ENCODE data around the gene ATXN1.
A peak's percentile ranks its signal among the peaks of the same experiment; 100 is the strongest.

Gene ATXN1

DNA sequence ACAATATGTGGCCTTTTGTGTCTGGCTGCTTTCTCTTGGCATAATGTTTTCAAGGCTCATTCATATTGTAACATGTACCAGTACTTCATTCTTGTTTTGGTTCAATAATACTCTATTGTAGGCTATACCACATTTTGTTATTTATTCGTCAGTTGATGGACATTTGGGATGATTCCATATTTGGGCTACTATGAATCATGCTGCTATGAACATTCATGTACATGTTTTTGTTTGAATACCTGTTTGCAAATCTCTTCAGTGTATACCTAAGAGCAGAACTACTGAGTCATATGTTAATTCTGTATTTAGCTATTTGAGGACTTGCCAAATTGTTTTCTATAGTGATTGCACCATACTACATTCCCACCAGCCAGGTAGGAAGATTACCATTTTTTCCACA, 263.0 kb downstream of the ATXN1 start:
- no peak for DNase-seq (ENCODE audit: low read depth)

DNA sequence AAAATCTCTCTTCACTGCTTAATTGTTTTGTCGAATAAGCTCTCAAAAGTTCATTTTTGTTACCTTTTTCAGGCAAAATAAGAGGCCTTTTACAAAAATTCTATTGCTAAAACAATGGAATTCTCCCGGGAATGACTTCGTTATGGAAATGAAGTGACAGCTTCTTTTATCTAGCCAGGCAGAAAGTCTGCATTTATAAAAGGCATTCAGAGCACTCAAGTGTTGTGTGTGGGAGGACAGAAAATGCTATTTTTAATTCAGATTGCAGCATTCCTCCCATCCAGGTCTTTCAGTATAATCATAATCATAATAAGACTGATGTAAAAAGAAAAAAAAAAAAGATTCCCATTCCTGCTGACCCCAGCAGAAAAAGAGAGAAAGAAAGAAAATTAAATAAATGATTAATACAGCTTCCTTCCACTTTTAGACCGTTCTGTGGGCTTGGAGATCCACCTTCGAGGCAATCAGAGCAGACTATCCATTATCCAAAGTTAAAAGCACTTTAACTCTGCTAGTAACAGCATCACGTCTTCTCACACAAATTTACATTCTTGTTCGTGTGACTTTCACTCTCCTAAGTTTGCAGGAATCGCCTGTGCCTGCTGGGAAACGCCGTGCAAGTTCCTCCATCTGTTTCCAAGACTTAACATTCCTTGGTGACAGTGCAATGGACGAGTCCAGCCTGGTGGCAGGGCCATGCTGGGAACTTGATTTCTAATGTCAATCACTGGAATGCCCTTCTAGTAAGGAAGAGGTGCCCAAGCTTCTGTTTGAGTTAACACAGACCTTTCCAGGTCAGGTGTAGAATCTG, 264.1 kb downstream of the ATXN1 start:
- no peak for DNase-seq (ENCODE audit: low read depth)

DNA sequence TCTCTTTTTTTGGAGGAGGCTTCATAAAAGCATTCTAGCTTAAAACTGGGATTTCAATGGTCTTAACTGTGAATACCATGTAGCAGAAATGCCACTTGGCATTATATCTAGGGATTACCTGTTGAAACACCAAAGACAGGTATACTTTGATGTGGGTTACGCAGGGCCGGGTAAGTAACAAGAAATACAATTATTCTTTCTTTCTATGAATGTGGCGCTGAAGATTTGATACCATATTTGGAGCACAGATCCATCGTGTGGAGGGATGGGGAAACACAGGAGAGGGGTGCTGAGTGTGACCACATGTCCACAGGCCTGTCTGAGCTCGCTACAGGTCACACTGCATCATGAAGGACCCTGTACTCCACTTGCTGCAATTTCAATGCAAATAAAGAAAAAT, 265.1 kb downstream of the ATXN1 start:
- no peak for DNase-seq (ENCODE audit: low read depth)

DNA sequence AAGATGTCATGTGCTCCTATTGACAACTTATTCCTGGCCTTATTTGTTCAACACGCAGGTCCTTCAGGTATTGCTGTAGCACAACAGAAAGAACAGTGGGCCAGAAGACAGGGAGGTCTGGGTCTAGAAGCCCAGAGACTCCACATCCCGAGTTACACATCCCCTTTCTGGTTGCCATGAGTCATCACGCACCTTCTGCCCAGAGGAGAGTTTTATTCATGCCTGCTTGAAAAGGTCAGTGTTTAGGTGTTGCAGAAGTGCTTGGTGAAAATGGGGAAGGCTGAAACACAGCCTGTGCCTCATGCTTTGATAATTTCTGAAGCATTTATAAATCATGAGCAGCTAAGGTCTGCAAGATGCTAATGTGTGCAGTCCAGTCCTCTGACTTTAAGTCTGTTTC, 266.5 kb downstream of the ATXN1 start:
- DNase-seq (ENCODE audit: low read depth), result no peak

DNA sequence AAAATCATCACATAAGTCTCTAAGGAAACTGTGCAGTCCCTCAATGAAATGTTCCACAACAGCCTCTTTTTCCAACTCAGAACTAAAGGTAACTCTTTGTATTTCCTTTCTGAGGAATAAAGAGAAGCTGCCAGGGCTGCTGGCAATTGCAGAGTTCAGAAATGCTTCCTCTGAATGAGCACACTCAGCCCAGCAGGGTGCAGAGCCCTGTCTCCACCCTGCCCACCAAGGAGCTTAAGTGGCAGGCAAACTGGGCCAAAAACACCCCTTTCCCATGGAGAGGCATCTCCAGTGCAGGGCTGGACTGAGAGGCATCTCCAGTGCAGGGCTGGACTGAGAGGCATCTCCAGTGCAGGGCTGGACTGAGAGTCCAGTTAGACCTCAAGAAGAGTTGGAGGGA, 267.5 kb downstream of the ATXN1 start:
- no peak for DNase-seq (ENCODE audit: low read depth)

DNA sequence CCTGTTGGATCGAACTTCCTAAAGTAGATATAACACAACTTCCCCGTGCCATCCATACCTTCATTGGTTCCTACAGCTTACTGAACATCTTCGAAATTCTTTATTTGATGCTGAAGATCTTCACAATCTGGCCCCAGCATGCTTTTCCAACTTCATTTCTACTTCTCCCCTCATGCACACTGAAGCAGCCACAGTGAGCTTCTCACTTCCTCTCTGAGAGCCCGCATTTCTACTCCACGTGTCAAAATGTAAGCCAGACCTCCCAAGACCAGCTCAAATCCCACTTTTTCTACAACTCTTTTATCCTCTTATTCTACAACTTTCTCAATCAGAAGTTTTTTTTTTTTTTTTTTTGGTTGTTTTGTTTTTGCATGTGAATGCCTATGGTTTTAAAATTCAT, 268.1 kb downstream of the ATXN1 start:
- no peak for DNase-seq (ENCODE audit: low read depth)

DNA sequence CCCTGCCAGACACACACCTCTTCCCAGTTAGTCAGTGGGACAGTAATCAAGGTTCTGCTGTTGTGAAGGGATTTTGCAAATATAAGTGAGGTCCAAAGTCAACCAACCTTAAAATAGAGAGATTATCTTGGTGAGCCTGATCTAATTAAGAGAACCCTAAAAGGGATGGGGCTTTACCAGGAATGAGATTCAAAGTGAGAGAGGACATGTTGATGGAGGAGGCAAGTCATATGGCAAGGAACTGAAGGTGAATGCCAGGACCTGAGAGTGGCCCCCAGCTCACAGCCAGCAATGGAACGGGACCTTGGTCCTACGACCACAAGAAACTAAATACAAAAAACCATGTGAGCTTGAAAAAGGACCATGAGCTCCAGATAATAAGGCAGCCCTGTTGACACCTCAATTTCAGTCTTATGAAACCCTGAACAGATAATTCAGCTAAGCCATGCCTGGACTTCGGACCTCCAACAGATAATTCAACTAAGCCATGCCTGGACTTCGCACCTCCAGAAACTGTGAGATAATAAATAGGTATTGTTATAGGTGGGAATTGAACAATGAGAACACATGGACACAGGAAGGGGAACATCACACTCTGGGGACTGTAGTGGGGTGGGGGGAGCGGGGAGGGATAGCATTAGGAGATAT, 269.5 kb downstream of the ATXN1 start:
- no peak for DNase-seq (ENCODE audit: low read depth)

DNA sequence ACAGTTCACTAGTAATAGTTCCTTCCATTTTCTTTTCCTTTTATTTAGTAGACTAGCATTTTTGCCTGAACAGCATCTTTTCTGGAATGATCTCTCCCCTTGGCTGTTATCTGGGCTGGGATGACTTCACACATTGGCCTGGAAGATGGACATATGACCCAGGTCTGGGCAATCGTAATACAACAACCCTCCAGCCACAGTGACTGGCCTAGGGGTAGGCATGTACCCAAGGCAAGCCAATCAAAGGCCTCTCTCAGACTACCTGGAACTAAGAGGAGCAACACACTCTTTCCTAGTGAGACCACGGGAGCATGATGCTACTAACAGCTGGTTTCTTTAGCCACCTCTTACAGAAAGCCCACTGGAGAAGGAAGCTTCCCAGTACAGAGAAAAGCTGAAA, 270.6 kb downstream of the ATXN1 start:
- DNase-seq (ENCODE audit: low read depth), result no peak

DNA sequence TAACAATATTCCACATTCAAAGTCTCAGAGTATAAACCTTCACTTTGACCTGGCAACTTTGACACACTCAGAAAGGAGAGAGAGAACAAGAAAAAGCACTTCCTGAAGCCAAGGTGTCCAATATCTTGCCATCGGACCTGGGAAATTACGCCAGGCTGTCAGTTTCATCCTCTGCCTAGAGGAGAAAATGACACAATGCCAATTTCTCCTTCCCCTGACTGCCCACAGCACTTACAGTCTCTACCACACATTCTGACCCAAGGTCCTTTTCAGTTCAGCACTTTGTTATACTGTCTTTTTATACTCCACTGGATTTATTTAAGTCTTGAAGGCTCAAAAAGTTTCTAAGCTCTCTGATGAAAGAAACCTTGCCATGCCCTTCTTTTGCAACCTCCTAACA, 272.4 kb downstream of the ATXN1 start:
- DNase-seq (ENCODE audit: low read depth), result no peak

DNA sequence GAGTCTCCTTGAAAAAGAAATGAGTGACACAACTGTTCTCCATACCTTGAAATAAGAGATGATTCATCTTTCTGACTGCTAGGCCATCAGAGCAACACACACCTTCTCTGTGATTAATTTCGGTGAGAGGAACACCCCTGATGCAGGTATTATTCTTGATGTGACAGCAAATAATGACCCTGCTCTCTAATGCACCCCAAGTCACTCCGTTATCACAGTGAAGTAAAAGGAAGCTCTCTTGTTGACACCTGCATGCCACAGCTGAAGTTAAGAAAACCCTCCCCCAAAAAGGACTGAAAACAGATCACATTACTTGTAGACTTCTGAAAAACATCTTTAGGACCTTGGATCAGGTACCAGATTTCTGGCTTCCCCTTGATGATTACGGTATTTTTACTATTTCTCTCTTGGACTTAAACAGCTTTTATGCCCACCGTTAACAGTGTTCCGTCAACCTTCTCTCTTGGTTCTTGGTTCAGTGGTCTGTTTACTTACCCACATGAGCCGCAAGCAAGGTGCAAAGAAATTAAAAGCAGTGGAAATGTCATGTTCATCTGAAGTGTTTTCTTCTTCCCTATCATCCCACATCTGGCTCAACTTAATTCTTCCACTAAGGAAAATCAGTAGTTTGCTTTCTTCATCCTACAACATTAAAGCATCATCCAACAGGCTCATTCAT, 273.1 kb downstream of the ATXN1 start:
- DNase-seq (ENCODE audit: low read depth), result no peak

DNA sequence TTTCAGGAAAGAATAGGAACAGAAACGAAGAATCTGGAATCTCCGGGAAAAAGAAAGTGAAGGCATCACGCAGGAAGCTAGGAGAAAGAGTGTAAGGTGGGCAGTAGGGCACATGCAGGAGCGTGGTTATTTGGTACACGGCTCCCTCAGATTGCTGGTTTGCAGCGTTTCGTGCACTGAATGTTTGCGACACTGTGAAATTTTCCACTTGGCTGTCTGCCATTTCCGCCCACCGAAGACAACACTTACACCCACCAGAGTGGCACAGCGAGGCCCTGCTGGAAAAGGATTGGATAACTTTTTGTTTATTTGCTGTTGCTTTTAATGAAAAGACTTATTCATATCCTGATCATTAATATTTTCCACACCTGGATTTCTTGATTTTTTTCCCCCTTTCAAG, 274.6 kb downstream of the ATXN1 start:
- DNase-seq (ENCODE audit: low read depth), result peak; percentile 51

DNA sequence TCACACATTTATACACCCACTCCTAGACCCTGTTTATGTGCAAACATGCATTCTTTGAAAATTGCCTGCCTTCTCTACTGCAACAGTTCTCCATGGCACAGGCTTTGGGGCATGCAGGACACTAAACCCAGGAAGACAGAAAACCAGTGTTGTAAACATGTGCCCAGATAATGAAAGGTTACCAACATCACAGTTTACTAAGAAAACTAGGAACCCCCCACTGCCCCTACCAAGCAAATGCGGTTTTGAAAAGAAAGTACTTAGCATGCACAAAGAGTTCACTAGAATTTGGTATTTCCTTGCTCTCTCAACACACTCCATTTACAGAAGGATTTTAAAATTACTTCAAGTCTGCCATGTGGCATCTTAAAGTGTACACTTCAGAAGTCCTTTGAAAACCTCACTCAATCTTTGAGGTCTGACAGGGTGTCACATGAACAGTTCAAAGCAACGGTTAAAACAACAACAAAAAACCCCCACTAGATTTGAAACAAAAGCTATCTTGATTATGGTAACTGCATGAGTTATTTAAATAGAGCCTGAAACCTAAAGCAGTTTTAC, 277.9 kb downstream of the ATXN1 start:
- DNase-seq (ENCODE audit: low read depth), result no peak

DNA sequence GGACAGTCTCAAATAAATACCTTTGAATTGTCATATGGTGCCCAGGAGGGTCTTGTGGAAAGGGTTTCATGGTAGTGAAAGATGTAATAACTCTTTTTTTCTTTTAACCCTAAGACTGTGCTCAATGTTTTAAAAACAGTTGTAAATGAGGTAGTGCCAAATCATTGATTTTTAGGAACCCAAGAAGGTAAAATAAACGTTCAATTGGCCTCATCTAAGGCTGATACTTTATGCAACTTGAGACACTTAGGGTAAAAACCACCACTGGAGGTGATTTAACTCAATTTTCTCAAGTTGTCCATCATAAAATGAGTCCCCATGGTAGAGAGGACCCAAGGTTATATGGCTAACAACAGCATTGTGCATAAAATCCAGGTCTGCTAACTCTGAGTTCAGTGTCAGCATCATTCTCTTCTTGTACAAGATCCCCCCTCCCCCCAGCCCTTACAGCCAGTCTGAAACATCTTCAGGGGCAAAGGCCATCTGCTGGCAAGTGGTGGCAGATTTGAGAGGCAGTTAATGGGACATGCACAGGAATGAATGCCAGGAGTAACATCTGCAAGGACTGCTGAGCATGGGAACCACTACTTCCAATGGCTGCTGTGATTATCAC, 278.5 kb downstream of the ATXN1 start:
- DNase-seq (ENCODE audit: low read depth), result no peak

DNA sequence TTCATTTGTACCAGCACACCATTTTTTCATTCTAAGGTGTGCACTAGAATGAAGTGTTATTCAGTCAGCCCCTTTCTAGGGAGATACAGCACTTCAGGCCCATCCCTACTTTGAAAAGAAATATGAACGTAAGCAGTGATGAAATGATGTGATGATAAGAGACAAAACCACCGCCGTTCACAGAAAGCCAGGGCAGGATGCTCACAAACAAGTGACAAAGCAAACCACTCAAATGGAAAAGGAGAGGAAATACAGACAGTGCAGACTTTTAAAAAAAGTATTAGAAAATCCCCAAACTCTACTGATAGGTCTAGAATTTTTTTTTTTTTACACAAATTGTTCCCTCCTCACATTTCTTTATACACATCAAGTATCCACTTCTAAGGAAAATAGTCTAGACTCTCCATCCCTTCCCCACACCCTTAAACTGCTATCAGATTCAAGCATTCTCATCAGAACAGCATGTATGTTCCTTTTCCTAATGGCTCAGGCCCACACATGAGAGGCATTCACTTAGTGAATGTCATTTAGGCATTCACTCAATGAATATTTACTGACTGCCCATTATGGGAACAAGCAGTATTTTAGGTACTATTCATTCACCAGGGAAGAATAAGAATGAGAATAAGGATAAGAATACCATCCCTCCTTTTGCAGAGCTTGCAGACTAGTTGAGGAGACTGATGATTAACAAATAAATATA, 279.4 kb downstream of the ATXN1 start:
- DNase-seq (ENCODE audit: low read depth), result peak; percentile 17

DNA sequence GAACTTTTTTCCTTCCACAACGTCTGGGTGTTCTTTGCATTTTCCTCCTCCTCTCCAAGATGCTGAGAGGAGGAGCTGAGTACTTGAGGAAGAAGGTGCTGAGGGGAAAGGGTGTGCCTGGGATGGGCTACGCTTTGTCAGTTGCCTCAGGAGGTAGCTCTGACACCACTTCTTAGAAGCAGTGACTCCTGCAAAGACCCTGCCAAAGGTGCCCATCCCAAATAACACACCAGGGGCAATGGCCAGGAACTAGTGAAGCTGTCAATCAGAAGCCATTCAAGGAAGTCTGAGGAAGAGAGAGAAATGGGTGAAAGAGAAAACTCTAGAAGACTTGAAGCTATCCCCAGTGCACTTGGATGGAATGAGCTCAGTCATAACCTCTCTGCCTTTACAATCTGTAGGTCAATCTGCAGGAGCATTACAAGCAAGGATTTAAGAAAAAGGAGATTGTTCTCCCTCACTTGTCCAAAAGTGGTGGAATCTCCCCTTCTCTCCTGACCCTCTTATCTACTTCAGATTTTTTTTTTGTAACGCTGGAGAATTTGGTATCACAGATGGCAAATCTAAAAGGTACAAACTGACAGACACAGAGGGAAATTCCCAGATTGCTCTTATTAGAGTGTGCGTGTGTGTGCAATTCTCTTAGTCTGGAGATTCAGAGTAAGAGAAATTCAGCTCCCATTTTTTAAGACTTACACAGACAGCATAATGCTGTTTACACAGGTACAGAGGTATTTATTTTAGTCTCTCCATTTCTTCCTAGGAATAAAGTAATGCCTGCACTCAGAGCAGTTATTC, 280.3 kb downstream of the ATXN1 start:
- DNase-seq (ENCODE audit: low read depth), result no peak

DNA sequence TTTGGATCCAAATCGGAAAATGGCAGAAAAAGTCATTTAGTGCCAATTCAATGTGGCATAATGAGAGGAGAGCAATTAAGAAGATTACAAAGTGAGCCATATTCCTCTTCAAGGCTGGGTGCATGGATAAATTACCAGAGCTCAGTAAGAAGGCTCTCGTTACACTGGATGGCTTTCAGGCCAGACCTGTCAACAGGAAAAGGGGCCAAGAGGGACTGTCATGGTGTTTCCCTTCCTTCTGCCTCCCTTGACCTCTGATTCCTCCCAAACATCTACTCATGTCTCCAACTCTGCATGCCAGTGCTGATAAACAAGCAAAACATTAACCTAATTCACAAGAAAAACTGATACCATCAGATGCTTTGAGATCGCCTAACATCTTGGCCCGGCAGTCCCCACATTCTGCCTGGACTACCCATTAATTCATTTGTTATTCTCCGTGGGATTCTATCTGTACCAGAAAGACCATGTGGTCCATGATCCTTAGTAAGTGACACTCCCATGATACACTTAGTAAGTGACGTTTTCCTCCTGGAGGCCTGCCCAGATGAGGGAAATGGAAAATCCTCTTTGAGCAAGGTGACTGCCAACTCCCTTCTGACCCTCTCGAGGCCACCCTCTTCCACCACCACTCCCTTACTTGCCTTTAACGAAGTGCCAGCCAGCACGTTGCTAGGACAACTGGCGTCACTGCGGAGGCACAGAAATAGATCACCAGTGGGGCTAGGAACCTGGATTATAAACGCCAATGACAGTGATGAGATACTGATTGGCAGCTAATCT, 283.7 kb downstream of the ATXN1 start:
- no peak for DNase-seq (ENCODE audit: low read depth)

DNA sequence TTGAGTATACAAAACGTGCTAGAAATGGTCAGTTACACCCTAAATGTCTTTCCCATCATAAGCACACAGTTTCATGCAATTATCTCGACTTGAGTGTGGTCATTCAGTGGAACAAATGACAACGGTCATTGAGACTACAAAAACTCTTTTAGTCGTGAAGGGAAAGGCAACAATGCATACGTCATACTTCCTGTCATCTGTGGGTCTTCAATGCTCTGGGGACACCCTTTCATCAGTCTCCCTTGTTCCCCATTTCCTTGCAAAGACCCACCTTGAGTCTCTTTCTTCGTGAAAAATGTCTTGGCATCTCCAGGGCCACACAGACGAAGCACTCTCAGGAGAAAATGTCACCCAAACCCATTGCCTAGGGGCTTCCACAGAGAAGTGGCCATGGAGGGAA, 284.4 kb downstream of the ATXN1 start:
- no peak for DNase-seq (ENCODE audit: low read depth)

DNA sequence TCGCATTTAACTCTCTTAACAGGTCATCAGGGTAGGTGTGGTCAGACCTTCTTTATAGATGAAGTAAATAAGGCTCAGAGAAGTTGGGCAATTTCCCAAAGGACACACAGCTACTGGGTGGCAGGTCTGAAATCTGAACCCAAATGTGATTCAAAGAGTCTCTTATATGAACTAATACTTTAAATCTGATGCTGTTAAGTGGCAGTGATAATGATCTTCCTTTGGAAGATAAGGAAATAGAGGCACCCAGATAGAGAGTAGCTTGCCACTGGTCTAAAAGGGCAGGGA, 285.8 kb downstream of the ATXN1 start:
- no peak for DNase-seq (ENCODE audit: low read depth)

DNA sequence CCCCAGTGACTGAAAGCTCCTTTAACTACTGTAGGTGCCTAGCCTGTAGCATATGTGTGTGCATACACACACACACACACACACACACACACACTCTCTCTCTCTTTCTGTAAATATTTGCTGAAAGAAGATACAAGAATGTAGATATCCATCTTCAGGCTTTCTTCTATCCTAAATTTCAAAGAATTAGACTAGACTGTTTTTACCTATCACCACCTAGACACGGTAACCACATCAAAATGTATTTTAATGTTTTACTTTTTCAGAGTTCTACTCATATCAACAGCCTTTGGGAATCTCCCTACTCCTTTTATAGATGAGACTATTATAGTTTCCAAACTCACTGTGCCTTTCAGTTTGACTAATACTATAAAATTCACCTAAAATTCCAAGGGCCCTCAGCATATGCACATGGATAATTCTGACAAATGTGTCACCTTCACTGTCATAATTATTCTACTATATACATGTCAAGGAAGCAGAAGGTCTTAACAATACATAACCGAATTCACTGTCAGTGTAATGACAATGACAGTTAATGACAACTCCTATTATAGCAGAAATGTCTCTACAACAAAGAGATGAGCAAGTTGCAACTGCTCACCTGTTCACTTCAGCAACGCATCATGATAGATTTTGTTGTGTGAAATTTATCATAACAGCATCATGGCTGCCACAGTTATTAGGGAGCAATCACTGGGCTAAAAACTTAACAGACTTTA, 286.3 kb downstream of the ATXN1 start:
- no peak for DNase-seq (ENCODE audit: low read depth)
